ENCODE data around the gene ARHGAP26. TPM values are rescaled to one million over a fixed set of nuclear protein-coding genes. Genes with fewer than 3 reads are reported as not detected.

Gene ARHGAP26
- total and polyA plus RNA-seq, 9 donors: 1.9 to 47.1 (median 12.0) TPM

GRCh38 chr5:143138839-143139238 is 368.7 kb downstream of the ARHGAP26 start:
- Histone ChIP-seq H3K4me1 (ENCODE audit: insufficient read depth) (peaks cover 2% of the 10 kb centered on the region), H3K27me3 (no peaks in the 10 kb centered on the region), H3K36me3 (no peaks in the 10 kb centered on the region), H3K4me3 (no peak overlapping the region), H3K27ac (no peak overlapping the region), H3K9me3 (no peaks in the 10 kb centered on the region)
- 63 to 89% (median 65%) methylated on average over 8 of the region's 8 CpGs for WGBS, 3 donors
- intact Hi-C loops (cut with DNase I): no loop called here
- DNase-seq: no peak
- TF ChIP-seq EP300 (IDR thresholded peaks at IDR 0.05) (no peak), POLR2A (IDR thresholded peaks at IDR 0.05) (no peak), CTCF (IDR thresholded peaks at IDR 0.05) (no peak)

GRCh38 chr5:143139585-143139984 is 369.4 kb downstream of the ARHGAP26 start:
- no peaks in the 10 kb centered on the region for H3K27me3 ChIP-seq
- no peak overlapping the region for H3K4me3 ChIP-seq
- no peak for DNase-seq
- H3K36me3 ChIP-seq: no peaks in the 10 kb centered on the region
- no peaks in the 10 kb centered on the region for H3K4me1 ChIP-seq (ENCODE audit: insufficient read depth)
- no peak overlapping the region for H3K27ac ChIP-seq
- WGBS, 3 donors: 93 to 96% (median 96%) methylated on average over 9 of the region's 9 CpGs
- TF ChIP-seq CTCF (IDR thresholded peaks at IDR 0.05) (no peak), POLR2A (IDR thresholded peaks at IDR 0.05) (no peak), EP300 (IDR thresholded peaks at IDR 0.05) (no peak)
- H3K9me3 ChIP-seq: no peaks in the 10 kb centered on the region
- intact Hi-C loops (cut with DNase I): no loop called here

GRCh38 chr5:143140492-143141203 is 370.5 kb downstream of the ARHGAP26 start:
- no peak for DNase-seq
- intact Hi-C loops (cut with DNase I): no loop called here
- Histone ChIP-seq H3K4me1 (ENCODE audit: insufficient read depth) (no peaks in the 10 kb centered on the region), H3K36me3 (no peaks in the 10 kb centered on the region), H3K4me3 (no peak overlapping the region), H3K27ac (no peak overlapping the region), H3K9me3 (no peaks in the 10 kb centered on the region), H3K27me3 (no peaks in the 10 kb centered on the region)
- WGBS, 3 donors: 83 to 89% (median 85%) methylated on average over 9 of the region's 9 CpGs
- TF ChIP-seq CTCF (IDR thresholded peaks at IDR 0.05) (no peak), EP300 (IDR thresholded peaks at IDR 0.05) (no peak), POLR2A (IDR thresholded peaks at IDR 0.05) (no peak)

DNA sequence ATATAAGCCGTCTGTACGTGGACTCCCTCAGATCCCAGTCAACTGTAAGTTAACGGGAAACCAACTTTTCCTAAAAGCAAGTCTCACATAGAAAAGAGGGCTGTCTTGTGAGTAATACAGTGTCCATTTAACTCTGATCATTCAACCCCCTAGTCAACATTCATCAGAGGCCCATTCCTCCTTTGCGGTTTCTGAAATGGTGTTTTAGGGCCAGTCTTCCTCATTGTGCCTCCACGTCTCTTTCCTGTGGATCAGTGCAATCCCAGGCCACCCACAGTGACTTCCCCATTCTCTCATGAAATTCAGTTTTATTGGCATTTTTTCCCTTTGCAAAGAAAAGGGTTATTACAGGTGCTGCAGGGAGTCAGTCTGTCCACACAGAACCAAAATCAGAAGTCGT is 371.5 kb downstream of the ARHGAP26 start:
- 87 to 94% (median 92%) methylated on average over 6 of the region's 6 CpGs for WGBS, 3 donors
- Histone ChIP-seq H3K9me3 (no peaks in the 10 kb centered on the region), H3K4me3 (no peak overlapping the region), H3K27ac (no peak overlapping the region), H3K36me3 (no peaks in the 10 kb centered on the region), H3K27me3 (no peaks in the 10 kb centered on the region), H3K4me1 (ENCODE audit: insufficient read depth) (peaks cover 3% of the 10 kb centered on the region)
- no peak for DNase-seq
- TF ChIP-seq CTCF (IDR thresholded peaks at IDR 0.05): no peak
- TF ChIP-seq POLR2A (IDR thresholded peaks at IDR 0.05): no peak
- TF ChIP-seq EP300 (IDR thresholded peaks at IDR 0.05): no peak
- intact Hi-C loops (cut with DNase I): no loop called here
